CD1c-positive myeloid dendritic cell (primary cell): Measurements from ENCODE around the gene AUTS2.

Experiments
- DNase-seq: peaks from one replicate; pipeline ENCODE4 v3.0.0-alpha.2; 2016; ENCODE audit errors: extremely low spot score

Gene AUTS2

DNA sequence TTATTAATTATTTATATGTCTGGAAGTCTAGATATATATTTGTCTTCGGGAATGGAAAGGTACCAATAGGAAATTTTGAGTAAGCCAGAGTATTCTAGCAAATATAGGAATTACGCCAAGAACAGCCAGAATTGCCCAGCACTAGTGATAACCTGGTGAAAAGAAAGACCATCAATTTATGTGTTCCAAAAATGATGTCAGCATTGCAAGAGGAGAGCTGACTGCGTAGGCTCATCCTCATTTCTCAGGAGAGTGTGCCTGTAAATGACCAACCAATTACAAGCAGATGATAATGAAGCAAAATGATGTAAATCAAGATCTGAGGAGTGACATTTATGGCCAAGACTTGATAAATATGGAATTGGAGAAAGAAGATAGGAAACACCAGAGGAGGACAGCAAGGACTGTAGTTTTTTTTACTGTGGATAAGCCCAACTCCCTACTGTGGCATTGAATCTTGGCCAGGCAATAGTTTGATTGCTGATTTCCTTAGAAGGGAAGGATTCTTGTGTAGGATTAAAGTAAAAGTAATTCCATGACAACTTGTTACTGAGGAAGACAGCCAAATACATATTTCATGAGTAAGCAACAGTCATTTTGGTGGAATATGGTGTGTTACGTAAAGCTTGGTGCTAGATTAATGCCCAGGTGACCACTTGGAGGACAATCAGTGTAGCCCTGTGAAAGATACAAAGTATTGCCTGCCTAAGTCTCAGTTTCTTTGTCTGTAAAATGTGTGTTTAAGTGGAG, 590.8 kb downstream of the AUTS2 start:
- no peak for DNase-seq

DNA sequence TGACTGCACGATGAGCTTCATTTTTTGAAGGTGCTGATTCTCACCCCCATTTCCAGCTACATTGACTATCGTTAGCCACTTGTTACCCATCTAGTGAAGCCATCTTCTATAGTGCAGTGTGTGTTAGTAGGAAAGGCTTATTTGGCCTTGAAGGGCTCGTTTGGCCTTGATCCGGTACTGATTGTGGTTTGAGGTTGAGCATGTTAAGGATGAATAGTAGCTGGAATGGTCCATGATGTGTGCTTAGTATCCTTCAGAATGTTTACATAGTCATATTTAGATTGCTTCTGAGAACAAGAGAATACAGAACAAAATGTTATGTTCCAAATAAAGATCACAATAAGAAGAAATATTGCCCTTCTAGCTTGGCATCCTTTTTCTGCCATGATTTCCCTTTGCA, 591.5 kb downstream of the AUTS2 start:
- no peak for DNase-seq

- DNase-seq: no peak
Observed at GRCh38 chr7:70190281-70190680, 592.0 kb downstream of the AUTS2 start.

DNA sequence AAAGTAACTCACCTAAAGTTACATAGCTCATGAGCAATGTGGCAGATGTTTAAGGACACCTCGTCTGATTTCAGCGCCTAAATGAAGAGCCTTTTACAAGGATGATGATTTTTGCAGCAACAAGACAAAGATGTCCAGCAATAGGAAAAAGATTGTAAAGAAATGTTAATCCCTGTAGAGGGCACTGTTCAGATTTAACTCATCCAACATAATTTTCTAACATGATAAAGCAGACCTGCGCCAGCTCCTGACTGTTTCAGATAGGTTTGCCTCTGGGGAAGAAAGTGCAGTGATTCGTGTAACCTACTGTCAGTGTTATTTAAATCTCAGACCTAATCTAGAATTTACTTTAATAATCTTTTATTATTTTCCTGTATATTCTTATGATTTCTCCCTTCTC, 595.2 kb downstream of the AUTS2 start:
- DNase-seq: peak; percentile 8

- DNase-seq: no peak
Observed at GRCh38 chr7:70208236-70209063, 610.2 kb downstream of the AUTS2 start.

DNA sequence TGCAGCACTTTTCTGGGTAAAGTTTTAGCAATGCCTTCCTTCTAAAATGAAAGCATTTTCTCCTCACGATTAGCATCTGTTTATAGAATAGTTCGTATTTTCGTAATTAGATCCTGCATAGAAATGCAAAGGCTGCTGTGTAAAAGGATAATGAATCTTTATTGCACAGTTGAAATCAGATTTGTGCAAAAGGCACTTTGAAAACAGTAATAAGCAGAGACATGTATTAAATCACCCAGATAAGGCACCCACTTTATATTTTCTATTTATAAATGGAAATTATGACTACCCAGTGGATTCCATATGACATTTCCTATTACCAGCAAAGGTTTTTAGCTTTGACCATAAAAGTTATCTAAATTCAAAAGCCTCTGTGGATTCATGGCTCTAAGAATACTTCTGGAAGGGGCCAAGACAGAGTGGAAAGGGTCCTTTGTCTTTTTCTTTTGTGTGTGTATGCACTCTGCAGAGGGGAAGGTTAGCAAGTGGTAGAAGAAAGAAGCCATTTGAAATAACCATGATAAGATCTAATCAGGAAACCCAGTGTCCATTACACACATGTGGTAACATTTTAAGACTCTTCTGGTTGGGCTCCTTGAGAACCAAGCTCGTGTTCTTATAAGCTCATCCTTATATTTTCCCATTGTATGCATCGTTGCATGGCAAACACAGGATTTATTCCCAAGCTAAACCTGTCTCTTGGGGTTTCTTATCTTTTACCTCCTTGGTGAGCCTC, 612.1 kb downstream of the AUTS2 start:
- DNase-seq: no peak

DNA sequence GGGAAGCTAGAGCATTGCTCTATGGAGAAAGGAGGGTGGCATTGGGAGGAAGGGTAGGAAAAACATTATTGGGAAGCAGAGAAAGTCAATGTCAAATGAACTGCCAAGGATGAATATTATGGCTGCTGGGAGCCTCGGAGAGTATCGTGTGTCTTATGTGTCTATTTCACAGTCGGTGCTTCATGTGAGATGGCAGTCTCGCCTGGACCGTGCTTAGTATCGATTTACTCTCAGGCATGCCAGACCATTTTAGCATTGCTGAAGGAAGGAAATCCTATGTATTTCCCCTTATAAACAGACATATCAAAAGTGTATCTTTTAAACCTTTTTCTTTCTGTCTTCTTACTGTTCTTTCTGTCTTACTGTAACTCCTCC, 612.6 kb downstream of the AUTS2 start:
- no peak for DNase-seq

DNA sequence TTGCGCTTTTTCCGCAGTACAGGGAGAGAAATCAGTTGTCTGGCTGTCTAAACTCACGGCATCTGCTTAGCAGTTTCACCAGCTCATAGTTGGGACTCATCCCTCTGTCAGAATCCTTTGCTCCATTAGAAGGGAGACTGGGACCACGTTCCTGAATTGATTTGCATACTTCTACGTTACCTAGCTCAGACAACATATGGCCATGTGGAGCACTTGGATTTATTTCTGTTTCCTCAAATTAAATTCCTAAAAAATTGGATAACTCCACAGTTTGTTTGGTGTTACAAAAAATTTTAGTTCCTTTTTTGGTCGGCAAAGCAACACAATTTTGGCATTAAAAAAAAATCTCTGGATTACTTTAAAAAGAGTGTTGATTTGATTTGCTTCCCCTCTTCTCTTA, 614.0 kb downstream of the AUTS2 start:
- no peak for DNase-seq

DNA sequence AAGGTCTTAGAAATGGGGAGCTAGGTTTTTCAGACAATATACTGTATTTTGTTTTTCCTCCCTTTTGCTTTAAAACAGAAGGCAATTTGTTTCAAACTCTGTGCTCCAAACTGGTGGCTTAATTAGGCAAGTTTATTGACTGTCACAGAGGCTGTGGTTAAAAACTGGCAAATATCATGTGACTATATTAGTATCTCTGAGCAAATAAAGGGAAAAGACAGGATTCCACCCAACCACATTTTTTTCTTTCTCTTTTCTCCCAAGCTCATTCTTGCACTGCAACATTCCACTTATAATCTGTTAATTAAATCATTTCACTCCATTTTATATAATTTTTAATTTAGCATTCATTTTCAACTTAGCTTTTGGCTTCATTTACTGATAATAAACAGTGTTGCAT, 615.8 kb downstream of the AUTS2 start:
- DNase-seq: no peak

GRCh38 chr7:70215491-70215890, 617.2 kb downstream of the AUTS2 start:
- peak; percentile 71 for DNase-seq

DNA sequence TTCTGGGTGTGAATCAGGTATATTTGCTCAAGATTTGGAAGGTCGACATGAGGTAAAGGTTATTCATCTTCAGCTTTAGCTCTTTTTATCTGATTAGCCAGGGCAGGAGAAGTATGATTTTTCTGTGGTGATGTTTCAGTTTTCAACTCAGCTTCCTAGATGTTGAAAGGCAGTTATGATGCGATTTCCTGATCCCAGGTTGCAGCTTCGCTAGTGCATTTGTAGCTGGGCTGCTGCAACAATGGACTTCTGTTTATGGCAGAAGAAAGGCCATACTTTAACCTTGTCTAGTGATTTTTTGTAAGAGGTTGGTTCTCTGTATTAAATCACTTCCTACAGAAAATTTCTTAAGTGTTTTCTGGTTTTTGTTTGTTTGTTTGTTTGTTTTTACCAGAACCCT, 619.3 kb downstream of the AUTS2 start:
- DNase-seq: no peak

GRCh38 chr7:70218006-70218405, 619.7 kb downstream of the AUTS2 start:
- no peak for DNase-seq

- no peak for DNase-seq
Observed at GRCh38 chr7:70219061-70219460, 620.8 kb downstream of the AUTS2 start.

GRCh38 chr7:70229242-70229641, 631.0 kb downstream of the AUTS2 start:
- no peak for DNase-seq

DNA sequence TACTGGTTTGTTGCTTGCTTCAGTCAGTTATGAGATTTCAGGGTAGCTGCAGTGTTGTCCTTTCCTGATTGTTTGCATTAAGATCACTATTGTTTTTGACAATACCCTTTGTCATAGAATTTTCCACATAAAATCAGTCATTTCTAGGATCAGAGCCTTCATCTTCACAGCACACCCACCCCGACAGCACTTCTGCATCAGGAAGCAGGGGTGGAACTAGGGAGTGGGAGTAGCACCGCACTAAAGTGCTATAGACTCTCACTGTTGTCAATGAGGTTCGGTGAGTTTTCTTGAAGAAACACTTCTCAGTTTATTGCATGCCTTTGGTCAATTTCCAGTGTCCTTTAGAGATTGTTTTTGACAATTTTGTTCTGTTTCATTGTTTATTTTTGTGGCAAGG, 632.5 kb downstream of the AUTS2 start:
- no peak for DNase-seq

- no peak for DNase-seq
Observed at GRCh38 chr7:70233776-70234175, 635.5 kb downstream of the AUTS2 start.

GRCh38 chr7:70237256-70237655, 639.0 kb downstream of the AUTS2 start:
- no peak for DNase-seq

DNA sequence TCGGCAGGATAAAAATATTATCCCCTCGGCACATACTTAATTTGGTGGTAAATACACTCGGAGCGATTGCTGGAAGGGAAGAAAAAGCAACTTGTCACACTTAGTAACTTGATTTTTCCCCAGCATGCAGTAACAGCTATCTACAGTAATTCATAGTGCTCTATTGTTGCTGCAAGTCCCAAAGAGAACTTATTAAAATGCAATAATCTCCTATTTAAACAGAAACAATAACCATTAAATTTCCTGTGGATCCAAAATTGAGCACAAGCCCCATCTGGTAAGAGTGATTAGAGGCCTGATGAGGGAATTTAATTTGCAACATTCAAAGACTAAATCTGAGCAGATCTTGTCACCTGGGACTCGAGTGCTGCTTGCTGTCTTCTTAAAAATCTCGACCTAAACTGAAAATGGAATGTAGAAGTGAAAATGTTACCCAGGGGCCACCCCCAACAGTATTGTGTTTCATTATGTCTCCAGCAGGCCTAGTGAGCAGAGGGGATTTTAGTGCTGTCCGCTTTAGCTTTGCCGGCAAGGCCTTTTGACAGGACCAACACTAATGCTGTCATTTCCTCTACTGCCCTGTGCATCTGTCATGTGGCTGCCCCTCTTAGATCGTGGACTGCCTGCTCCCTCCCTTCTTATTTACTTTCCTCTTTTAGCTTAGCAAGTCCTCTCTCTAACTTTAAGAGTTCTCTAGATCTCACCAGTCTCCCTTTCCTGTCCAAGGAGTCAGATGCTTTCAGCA, 639.7 kb downstream of the AUTS2 start:
- DNase-seq: no peak

GRCh38 chr7:70239918-70240317, 641.6 kb downstream of the AUTS2 start:
- no peak for DNase-seq

DNA sequence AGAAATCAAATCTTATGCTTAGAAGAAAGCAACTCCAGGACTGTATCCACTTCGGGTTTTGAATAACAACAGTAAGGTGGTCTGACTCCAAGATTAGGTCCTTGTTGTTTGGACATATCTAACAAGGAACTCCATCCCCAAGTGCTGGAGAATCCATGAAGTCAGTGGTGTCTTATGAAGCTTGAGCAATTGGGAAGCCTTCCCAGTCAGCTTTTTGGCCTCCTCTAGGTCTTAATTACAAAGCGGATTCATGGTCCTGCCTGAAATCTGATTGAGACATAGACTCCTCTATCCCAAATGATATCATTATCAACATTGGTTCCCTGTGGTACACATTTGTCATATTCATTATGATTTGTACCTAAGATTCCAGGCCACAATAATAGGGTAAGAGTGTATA, 642.6 kb downstream of the AUTS2 start:
- no peak for DNase-seq

DNA sequence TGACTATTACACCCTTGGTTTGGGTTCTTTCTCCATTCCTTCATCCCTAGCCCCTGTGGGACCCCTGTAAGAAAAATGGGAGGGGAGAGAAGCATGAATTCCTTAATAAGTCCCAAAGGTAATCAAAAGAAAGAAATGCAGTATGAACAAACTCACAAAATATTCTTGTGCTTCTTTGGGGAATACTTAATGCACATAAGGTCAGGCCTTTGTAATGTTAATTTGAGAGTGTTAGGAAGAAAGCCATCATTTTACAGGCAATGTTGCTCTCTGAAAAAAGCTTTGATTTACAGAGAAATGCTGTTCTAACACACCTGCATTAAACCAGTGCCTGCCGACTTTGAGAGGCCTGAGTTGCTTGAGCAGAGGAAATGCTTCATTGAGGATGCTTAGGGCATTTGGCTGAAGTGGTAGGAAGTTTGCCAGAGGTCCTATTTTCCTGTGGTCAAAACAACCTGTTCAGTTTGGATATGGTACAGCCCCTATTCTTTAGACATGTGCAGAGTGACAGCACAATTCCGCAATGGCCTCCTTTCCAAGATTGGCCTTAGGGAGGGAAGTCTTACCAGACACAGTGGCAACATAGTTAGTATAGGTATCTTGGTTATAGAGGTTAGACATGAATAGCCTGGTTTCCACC, 643.4 kb downstream of the AUTS2 start:
- no peak for DNase-seq
